K562 (cell line): Measurements from ENCODE around the gene RGS8.

Source experiments
- ARID2 ChIP-seq: fragments of 450-650 bp; IDR thresholded peaks from 2 replicates; pipeline ENCODE4 v1.6.1; 2017; ENCODE audit warnings: antibody characterized with exemption, mild to moderate bottlenecking
- BACH1 ChIP-seq: fragments of 200-800 bp; sonication (Bioruptor generic); IDR thresholded peaks from 2 replicates; pipeline ENCODE4 v1.6.1; 2016; ENCODE audit warnings: missing genetic modification characterization, missing compliant biosample characterization
- CHD4 ChIP-seq: fragments of 200-600 bp; sonication (generic); IDR thresholded peaks from 3 replicates; pipeline ENCODE4 v1.6.1; 2012; ENCODE audit warnings: low read depth, mild to moderate bottlenecking, mixed read lengths, low read length, inconsistent platforms; ENCODE audit not compliant: insufficient read depth, insufficient replicate concordance, poor library complexity, severe bottlenecking
- JUND ChIP-seq, 2 experiments: IDR thresholded peaks; 2 replicates in 1 of 2; 3 replicates in 1 of 2; pipeline ENCODE4 v1.6.1; 2011; ENCODE audit warnings: borderline replicate concordance in 2 of 2, low read depth in 2 of 2, low read length in 2 of 2, improper control_type of control experiment in 1 of 2, missing biosample characterization in 1 of 2, missing genetic modification characterization in 1 of 2, missing genetic modification reagents in 1 of 2
- PYGO2 ChIP-seq: fragments of 450-650 bp; IDR thresholded peaks from 2 replicates; pipeline ENCODE4 v1.6.1; 2016; ENCODE audit warnings: mild to moderate bottlenecking, missing genetic modification characterization, moderate library complexity, missing compliant biosample characterization
- RAD21 ChIP-seq, 2 experiments: fragments of 250-450 bp in 1 of 2; fragments of 450-650 bp in 1 of 2; sonication (Bioruptor Pico) in 1 of 2; formaldehyde crosslinking in 1 of 2; IDR thresholded peaks in 1 of 2; conservative IDR thresholded peaks in 1 of 2; 2 replicates each; pipeline versions ENCODE4 v1.4.0 to v1.8.0; 2020 to 2022; ENCODE audit warnings: mild to moderate bottlenecking in 2 of 2, moderate library complexity in 1 of 2
- SPI1 ChIP-seq: IDR thresholded peaks from 2 replicates; pipeline ENCODE4 v1.6.1; 2011; ENCODE audit warnings: low read depth, low read length, control low read depth, borderline replicate concordance
- SRSF1 ChIP-seq: fragments of 200-400 bp; formaldehyde crosslinking; IDR thresholded peaks from 2 replicates; pipeline ENCODE4 v1.6.1; 2017; ENCODE audit warnings: mild to moderate bottlenecking, low read depth, low read length, moderate library complexity
- TEAD2 ChIP-seq: fragments of 450-650 bp; IDR thresholded peaks from 2 replicates; pipeline ENCODE4 v1.6.1; 2016; ENCODE audit warnings: missing genetic modification characterization, control low read depth, missing compliant biosample characterization
- YY1 ChIP-seq, 3 experiments: IDR thresholded peaks; 2 replicates each; pipeline ENCODE4 v1.6.1; 2011; ENCODE audit warnings: low read length in 2 of 3, mild to moderate bottlenecking in 2 of 3, moderate library complexity in 2 of 3, borderline replicate concordance in 1 of 3, control low read depth in 1 of 3, low read depth in 1 of 3; ENCODE audit not compliant: insufficient read depth in 3 of 3, insufficient replicate concordance in 2 of 3, control insufficient read depth in 1 of 3, insufficient read length in 1 of 3; ENCODE audit errors: extremely low read depth in 1 of 3
- TF ChIP-seq, protein P1 (sequence below), 3 experiments: IDR thresholded peaks in 2 of 3; conservative IDR thresholded peaks in 1 of 3; 2 replicates each; pipeline ENCODE4 v1.5.1; 2011 to 2012; ENCODE audit warnings: low read length in 3 of 3, mild to moderate bottlenecking in 3 of 3, control low read depth in 2 of 3, improper control_type of control experiment in 1 of 3, inconsistent platforms in 1 of 3, low read depth in 1 of 3, mixed read lengths in 1 of 3, moderate library complexity in 1 of 3; ENCODE audit not compliant: insufficient read depth in 2 of 3
- TF ChIP-seq, protein P2 (sequence below): fragments of 450-650 bp; IDR thresholded peaks from 2 replicates; pipeline ENCODE4 v1.7.1; 2018; ENCODE audit warnings: mild to moderate bottlenecking, low read depth; ENCODE audit not compliant: partially characterized antibody

DNA sequence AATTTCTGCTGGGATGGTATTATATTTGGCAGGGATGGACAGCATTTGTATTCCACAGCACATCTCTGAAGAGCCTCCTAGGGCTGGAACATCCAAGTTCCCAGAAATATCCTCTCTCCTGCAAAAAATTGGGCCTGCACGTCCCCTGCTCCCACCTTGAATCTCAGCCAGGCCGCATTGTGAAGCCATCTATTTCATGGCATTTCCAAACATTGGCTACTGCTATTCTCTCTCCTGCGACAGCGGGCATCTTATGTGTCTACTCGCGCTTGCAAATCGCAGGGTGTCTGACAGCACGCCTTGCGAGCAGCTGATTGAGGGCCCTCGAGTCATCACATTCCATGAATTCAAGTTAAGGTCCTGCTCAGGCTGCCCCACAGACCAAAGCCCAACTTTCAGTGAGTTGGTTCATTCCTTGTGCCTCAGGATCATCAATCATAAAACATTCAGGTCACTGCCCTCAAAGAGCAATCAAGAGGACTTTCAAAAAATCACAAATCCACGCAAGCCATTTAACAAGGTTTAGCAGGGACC, 15.8 kb downstream of the RGS8 start:
- TF ChIP-seq RAD21 (CRISPR knock-in tag; conservative IDR thresholded peaks at IDR 0.05 in 1 of 2, IDR thresholded peaks at IDR 0.05 in 1 of 2) (no peak), YY1 (IDR thresholded peaks at IDR 0.05; ENCODE audit: borderline replicate concordance in 1 of 3, control insufficient read depth in 1 of 3, extremely low read depth in 1 of 3, insufficient read depth in 3 of 3, insufficient read length in 1 of 3, insufficient replicate concordance in 2 of 3, low read depth in 1 of 3, low read length in 2 of 3) (no peak), JUND (IDR thresholded peaks at IDR 0.05; ENCODE audit: borderline replicate concordance, low read depth, low read length) (no peak), JUND (tag; IDR thresholded peaks at IDR 0.05; ENCODE audit: borderline replicate concordance, low read depth, low read length) (no peak), CHD4 (no peak), TEAD2 (tag) (no peak), ARID2 (no peak), PYGO2 (tag) (no peak), BACH1 (no peak), SRSF1 (no peak), SPI1 (no peak)
- TF ChIP-seq, protein P1, sequence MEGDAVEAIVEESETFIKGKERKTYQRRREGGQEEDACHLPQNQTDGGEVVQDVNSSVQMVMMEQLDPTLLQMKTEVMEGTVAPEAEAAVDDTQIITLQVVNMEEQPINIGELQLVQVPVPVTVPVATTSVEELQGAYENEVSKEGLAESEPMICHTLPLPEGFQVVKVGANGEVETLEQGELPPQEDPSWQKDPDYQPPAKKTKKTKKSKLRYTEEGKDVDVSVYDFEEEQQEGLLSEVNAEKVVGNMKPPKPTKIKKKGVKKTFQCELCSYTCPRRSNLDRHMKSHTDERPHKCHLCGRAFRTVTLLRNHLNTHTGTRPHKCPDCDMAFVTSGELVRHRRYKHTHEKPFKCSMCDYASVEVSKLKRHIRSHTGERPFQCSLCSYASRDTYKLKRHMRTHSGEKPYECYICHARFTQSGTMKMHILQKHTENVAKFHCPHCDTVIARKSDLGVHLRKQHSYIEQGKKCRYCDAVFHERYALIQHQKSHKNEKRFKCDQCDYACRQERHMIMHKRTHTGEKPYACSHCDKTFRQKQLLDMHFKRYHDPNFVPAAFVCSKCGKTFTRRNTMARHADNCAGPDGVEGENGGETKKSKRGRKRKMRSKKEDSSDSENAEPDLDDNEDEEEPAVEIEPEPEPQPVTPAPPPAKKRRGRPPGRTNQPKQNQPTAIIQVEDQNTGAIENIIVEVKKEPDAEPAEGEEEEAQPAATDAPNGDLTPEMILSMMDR (IDR thresholded peaks at IDR 0.05 in 2 of 3, conservative IDR thresholded peaks at IDR 0.05 in 1 of 3; ENCODE audit: insufficient read depth in 2 of 3, low read depth in 1 of 3, low read length in 3 of 3), result no peak
- TF ChIP-seq, protein P2, sequence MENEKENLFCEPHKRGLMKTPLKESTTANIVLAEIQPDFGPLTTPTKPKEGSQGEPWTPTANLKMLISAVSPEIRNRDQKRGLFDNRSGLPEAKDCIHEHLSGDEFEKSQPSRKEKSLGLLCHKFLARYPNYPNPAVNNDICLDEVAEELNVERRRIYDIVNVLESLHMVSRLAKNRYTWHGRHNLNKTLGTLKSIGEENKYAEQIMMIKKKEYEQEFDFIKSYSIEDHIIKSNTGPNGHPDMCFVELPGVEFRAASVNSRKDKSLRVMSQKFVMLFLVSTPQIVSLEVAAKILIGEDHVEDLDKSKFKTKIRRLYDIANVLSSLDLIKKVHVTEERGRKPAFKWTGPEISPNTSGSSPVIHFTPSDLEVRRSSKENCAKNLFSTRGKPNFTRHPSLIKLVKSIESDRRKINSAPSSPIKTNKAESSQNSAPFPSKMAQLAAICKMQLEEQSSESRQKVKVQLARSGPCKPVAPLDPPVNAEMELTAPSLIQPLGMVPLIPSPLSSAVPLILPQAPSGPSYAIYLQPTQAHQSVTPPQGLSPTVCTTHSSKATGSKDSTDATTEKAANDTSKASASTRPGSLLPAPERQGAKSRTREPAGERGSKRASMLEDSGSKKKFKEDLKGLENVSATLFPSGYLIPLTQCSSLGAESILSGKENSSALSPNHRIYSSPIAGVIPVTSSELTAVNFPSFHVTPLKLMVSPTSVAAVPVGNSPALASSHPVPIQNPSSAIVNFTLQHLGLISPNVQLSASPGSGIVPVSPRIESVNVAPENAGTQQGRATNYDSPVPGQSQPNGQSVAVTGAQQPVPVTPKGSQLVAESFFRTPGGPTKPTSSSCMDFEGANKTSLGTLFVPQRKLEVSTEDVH, result no peak
